Measurements from ENCODE around the gene COL7A1.

DNA sequence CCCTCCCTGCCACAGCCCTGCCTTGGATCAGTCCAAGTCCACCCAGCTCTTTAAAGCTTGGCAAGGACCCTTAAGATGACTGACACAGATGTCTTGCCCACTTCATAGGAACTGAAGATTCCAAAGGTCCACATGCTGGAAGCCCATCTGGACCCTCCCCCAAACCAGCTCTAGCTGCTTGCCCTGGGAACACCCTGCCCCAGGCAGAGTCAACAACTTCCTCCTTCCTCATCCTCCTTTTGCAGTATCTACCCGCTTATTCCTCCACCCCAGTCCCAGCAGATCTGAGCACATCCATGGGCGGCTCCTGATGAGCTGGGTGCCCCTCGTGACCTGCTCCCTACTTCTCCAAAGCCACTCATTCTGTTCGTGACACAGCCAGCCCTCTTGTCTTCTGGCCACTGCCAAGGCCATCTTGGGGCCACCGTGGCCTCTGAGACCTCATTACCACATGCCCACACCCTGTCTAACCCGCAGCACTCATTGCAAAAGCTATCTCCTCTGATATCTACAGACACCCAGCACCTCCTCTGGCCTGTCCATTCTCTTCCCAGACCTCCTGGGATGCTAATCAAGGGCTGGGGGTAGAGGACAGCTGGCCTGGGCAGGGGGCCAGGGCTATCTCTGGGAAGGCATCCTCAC, 36.5 kb downstream of the COL7A1 start:
- TF ChIP-seq, protein P1, sequence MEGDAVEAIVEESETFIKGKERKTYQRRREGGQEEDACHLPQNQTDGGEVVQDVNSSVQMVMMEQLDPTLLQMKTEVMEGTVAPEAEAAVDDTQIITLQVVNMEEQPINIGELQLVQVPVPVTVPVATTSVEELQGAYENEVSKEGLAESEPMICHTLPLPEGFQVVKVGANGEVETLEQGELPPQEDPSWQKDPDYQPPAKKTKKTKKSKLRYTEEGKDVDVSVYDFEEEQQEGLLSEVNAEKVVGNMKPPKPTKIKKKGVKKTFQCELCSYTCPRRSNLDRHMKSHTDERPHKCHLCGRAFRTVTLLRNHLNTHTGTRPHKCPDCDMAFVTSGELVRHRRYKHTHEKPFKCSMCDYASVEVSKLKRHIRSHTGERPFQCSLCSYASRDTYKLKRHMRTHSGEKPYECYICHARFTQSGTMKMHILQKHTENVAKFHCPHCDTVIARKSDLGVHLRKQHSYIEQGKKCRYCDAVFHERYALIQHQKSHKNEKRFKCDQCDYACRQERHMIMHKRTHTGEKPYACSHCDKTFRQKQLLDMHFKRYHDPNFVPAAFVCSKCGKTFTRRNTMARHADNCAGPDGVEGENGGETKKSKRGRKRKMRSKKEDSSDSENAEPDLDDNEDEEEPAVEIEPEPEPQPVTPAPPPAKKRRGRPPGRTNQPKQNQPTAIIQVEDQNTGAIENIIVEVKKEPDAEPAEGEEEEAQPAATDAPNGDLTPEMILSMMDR (IDR thresholded peaks at IDR 0.05) = no peak; the same call in 1 of the 2 replicates
- TF ChIP-seq EZH2phosphoT487 (IDR thresholded peaks at IDR 0.05; ENCODE audit: borderline replicate concordance, low read depth) = no peak
- TF ChIP-seq, protein P2, sequence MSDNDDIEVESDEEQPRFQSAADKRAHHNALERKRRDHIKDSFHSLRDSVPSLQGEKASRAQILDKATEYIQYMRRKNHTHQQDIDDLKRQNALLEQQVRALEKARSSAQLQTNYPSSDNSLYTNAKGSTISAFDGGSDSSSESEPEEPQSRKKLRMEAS (IDR thresholded peaks at IDR 0.05; ENCODE audit: low read depth) = no peak
- TF ChIP-seq, protein P3, sequence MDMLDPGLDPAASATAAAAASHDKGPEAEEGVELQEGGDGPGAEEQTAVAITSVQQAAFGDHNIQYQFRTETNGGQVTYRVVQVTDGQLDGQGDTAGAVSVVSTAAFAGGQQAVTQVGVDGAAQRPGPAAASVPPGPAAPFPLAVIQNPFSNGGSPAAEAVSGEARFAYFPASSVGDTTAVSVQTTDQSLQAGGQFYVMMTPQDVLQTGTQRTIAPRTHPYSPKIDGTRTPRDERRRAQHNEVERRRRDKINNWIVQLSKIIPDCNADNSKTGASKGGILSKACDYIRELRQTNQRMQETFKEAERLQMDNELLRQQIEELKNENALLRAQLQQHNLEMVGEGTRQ (IDR thresholded peaks at IDR 0.05; ENCODE audit: borderline replicate concordance, low read depth, low read length) = no peak
- TF ChIP-seq TCF12 (IDR thresholded peaks at IDR 0.05) = no peak
- TF ChIP-seq GABPA (IDR thresholded peaks at IDR 0.05; ENCODE audit: low read depth) = no peak
- TF ChIP-seq, protein P4, sequence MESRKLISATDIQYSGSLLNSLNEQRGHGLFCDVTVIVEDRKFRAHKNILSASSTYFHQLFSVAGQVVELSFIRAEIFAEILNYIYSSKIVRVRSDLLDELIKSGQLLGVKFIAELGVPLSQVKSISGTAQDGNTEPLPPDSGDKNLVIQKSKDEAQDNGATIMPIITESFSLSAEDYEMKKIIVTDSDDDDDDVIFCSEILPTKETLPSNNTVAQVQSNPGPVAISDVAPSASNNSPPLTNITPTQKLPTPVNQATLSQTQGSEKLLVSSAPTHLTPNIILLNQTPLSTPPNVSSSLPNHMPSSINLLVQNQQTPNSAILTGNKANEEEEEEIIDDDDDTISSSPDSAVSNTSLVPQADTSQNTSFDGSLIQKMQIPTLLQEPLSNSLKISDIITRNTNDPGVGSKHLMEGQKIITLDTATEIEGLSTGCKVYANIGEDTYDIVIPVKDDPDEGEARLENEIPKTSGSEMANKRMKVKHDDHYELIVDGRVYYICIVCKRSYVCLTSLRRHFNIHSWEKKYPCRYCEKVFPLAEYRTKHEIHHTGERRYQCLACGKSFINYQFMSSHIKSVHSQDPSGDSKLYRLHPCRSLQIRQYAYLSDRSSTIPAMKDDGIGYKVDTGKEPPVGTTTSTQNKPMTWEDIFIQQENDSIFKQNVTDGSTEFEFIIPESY (IDR thresholded peaks at IDR 0.05; ENCODE audit: borderline replicate concordance, low read depth) = no peak
- TF ChIP-seq NFIC (IDR thresholded peaks at IDR 0.05; ENCODE audit: borderline replicate concordance) = no peak
- no peak for TF ChIP-seq FOXJ3 (CRISPR knock-in tag; IDR thresholded peaks at IDR 0.05)
- TF ChIP-seq MEF2A (IDR thresholded peaks at IDR 0.05; ENCODE audit: borderline replicate concordance, low read depth) = no peak
- no peak for TF ChIP-seq FOSL2 (IDR thresholded peaks at IDR 0.05; ENCODE audit: borderline replicate concordance, low read depth)
- peak in 1 of 2 experiments; percentile 30; a peak in 1 of 4 replicates for TF ChIP-seq EP300 (IDR thresholded peaks at IDR 0.05; ENCODE audit: borderline replicate concordance in 1 of 2, low read depth in 1 of 2, low read length in 1 of 2)

Data from SK-N-SH (cell line).